Measurements from ENCODE around the gene PPP4R1.

The PPP4R1 gene

DNA sequence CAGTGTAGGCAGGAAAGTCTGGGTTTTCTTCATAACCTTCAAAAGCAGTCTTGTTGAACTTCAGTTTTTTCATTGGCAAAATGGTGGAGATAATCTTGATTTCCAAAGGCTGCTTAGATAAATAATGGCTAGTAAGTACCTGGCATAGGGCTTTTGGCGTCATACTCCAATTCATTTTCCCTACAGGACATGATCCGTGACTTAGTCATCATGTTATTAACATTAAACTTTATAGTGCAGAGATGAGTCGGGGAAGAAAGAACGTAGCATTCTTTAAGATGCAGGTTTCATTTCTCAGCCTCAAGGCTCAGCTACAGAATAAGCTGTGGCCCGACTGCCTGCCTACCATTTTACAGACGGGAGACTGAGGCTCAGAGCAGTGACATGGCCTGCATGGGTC is 75.1 kb downstream of the PPP4R1 start:
- no peaks in the 10 kb centered on the region for H3K27me3 ChIP-seq
- peaks cover 66% of the 10 kb centered on the region for H3K36me3 ChIP-seq
- H3K4me3 ChIP-seq (ENCODE audit: low read depth in 1 of 2, low read length in 1 of 2) = no peak overlapping the region
- no peak overlapping the region for H3K27ac ChIP-seq
- H3K9me3 ChIP-seq = no peaks in the 10 kb centered on the region
- TF ChIP-seq, protein P1, sequence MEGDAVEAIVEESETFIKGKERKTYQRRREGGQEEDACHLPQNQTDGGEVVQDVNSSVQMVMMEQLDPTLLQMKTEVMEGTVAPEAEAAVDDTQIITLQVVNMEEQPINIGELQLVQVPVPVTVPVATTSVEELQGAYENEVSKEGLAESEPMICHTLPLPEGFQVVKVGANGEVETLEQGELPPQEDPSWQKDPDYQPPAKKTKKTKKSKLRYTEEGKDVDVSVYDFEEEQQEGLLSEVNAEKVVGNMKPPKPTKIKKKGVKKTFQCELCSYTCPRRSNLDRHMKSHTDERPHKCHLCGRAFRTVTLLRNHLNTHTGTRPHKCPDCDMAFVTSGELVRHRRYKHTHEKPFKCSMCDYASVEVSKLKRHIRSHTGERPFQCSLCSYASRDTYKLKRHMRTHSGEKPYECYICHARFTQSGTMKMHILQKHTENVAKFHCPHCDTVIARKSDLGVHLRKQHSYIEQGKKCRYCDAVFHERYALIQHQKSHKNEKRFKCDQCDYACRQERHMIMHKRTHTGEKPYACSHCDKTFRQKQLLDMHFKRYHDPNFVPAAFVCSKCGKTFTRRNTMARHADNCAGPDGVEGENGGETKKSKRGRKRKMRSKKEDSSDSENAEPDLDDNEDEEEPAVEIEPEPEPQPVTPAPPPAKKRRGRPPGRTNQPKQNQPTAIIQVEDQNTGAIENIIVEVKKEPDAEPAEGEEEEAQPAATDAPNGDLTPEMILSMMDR (IDR thresholded peaks at IDR 0.05) = no peak
- H3K4me1 ChIP-seq (ENCODE audit: control insufficient read depth in 1 of 2, insufficient read depth in 1 of 2, low read depth in 1 of 2, low read length in 1 of 2) = no peaks in the 10 kb centered on the region

DNA sequence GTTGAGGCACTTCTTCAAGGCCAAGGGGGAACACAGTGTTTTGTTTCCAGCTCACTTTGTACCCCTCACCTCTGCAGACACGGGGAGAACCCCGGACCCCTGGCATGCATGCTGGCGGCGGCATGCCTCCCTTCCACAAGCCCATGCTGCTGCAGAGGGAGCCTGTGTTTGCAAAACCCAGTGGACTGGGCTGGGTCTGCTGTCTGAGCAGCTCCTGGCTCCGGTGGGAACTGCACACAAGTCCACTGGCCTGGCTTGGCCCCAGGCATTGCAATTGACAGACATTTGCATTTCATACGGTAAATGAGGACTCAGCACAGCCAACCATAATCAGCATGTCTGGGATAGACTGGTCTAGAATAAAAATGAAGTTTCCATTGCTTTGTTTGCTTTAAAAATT is 76.7 kb downstream of the PPP4R1 start:
- Histone ChIP-seq H3K27ac (no peak overlapping the region), H3K4me3 (ENCODE audit: low read depth in 1 of 2, low read length in 1 of 2) (no peak overlapping the region), H3K9me3 (no peaks in the 10 kb centered on the region), H3K36me3 (peaks cover 79% of the 10 kb centered on the region), H3K27me3 (no peaks in the 10 kb centered on the region), H3K4me1 (ENCODE audit: control insufficient read depth in 1 of 2, insufficient read depth in 1 of 2, low read depth in 1 of 2, low read length in 1 of 2) (no peaks in the 10 kb centered on the region)
- TF ChIP-seq, protein P1 (IDR thresholded peaks at IDR 0.05) = no peak

DNA sequence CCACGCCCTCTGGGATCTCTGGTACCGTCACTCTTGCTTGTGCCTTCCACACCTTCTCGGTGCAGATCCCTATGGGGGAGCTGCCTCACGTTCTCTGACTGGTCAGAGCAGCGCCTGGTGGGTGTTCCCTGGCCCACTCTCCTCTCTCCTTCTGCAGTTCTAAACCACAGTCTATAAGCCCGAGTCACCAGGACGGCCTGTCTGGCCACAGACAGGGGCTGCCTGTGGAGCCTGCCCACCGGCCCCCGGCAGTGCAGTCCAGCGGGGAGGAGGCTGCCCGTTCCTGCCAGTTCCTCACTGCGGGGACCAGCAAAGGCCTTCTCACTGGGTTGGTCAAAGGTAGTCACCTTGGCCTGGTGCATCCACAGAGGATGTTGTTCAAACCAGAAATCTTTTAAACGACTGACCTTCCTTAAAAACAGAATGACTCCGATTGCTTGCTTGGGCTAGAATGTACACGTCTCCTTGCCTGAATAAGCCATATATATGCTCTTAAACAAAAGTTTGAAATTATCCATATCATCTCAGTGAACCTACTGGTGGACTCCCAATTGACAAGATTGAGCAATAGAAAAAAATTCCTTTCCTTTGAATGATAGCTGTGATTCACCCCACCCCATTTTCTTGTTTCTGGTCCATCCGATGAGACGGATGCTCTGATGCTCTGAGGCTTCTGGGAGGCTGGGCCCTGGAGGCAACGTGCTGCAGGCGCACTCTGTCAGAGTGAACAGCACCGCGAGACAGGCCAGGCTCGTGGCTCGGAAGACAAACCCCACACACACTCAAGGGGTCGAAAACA is 77.8 kb downstream of the PPP4R1 start:
- Histone ChIP-seq H3K27ac (no peak overlapping the region), H3K4me1 (ENCODE audit: control insufficient read depth in 1 of 2, insufficient read depth in 1 of 2, low read depth in 1 of 2, low read length in 1 of 2) (peaks cover 4 to 8% of the 10 kb centered on the region in 2 experiments), H3K36me3 (peaks cover 90% of the 10 kb centered on the region)

DNA sequence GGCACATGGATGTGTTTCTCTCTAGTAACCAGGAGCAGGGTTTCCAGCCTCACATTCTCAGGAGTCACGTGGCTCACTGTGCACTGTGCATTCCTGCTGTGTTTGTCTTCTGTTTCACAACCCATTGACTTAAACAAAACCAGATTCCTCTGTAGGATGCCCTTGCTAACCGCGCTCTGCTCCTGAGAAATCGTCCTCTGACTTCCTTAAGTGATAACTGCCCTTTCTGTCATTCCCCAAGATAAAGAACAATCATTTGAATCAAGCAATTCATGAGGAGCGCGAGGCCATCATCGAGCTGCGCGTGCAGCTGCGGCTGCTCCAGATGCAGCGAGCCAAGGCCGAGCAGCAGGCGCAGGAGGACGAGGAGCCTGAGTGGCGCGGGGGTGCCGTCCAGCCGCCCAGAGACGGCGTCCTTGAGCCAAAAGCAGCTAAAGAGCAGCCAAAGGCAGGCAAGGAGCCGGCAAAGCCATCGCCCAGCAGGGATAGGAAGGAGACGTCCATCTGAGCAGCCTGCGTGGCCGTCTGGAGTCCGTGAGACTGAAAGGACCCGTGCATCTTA is 78.8 kb downstream of the PPP4R1 start:
- Histone ChIP-seq H3K4me3 (ENCODE audit: low read depth in 1 of 2, low read length in 1 of 2) (no peak overlapping the region), H3K9me3 (no peaks in the 10 kb centered on the region), H3K27me3 (no peaks in the 10 kb centered on the region), H3K27ac (peak overlapping the region; percentile 13), H3K4me1 (ENCODE audit: control insufficient read depth in 1 of 2, insufficient read depth in 1 of 2, low read depth in 1 of 2, low read length in 1 of 2) (peaks cover 14 to 18% of the 10 kb centered on the region in 2 experiments), H3K36me3 (peaks cover 85% of the 10 kb centered on the region)
- TF ChIP-seq, protein P1 (IDR thresholded peaks at IDR 0.05) = no peak

More for the DNA sequence above, 77.8 kb downstream of the PPP4R1 start:
- no peaks in the 10 kb centered on the region for H3K9me3 ChIP-seq
- TF ChIP-seq, protein P1 (IDR thresholded peaks at IDR 0.05) = no peak
- H3K27me3 ChIP-seq = no peaks in the 10 kb centered on the region
- no peak overlapping the region for H3K4me3 ChIP-seq (ENCODE audit: low read depth in 1 of 2, low read length in 1 of 2)

DNA sequence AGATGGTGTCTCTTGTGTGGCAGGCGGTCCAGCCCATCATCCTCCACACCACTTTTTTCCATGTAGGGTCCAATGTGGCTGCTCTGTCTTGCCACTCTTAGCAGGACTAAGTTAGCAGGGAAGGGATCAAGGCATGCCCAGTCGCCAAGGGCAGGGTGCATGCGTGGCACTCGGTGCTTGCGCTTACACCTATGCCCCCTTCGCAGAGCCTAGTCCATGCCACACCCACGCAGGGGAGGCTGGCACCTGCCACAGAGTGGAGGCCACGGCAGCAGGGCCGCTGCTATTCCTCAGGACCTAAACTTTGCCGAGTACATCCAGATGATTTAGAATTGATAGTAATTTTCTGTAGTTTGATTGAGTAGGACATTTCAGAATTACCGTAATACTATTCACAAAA is 79.5 kb downstream of the PPP4R1 start:
- H3K9me3 ChIP-seq = no peaks in the 10 kb centered on the region
- TF ChIP-seq, protein P1 (IDR thresholded peaks at IDR 0.05) = no peak
- H3K36me3 ChIP-seq = peaks cover 78% of the 10 kb centered on the region
- no peaks in the 10 kb centered on the region for H3K27me3 ChIP-seq
- peaks cover 21 to 25% of the 10 kb centered on the region in 2 experiments for H3K4me1 ChIP-seq (ENCODE audit: control insufficient read depth in 1 of 2, insufficient read depth in 1 of 2, low read depth in 1 of 2, low read length in 1 of 2)
- H3K27ac ChIP-seq = no peak overlapping the region
- H3K4me3 ChIP-seq (ENCODE audit: low read depth in 1 of 2, low read length in 1 of 2) = no peak overlapping the region

Data from neutrophil (primary cell).